Measurements from ENCODE around the gene HDGFL2.

The HDGFL2 gene

GRCh38 chr19:4508698-4509097 is 36.6 kb downstream of the HDGFL2 start:
- no peak for DNase-seq (ENCODE audit: low read depth)
- TF ChIP-seq CTCF (IDR thresholded peaks at IDR 0.05; ENCODE audit: insufficient read depth, low read depth, low read length, missing control alignments), result no peak
- H3K4me3 ChIP-seq (ENCODE audit: low read length), result no peak overlapping the region

GRCh38 chr19:4510435-4511255 is 38.5 kb downstream of the HDGFL2 start:
- TF ChIP-seq CTCF (IDR thresholded peaks at IDR 0.05; ENCODE audit: insufficient read depth, low read depth, low read length, missing control alignments), result no peak
- DNase-seq (ENCODE audit: low read depth), result no peak
- H3K4me3 ChIP-seq (ENCODE audit: low read length), result no peak overlapping the region

- no peak overlapping the region for H3K4me3 ChIP-seq (ENCODE audit: low read length)
- no peak for DNase-seq (ENCODE audit: low read depth)
- no peak for TF ChIP-seq CTCF (IDR thresholded peaks at IDR 0.05; ENCODE audit: insufficient read depth, low read depth, low read length, missing control alignments)
These were observed 39.4 kb downstream of the HDGFL2 start for GRCh38 chr19:4511300-4512054.

- no peak for DNase-seq (ENCODE audit: low read depth)
- no peak overlapping the region for H3K4me3 ChIP-seq (ENCODE audit: low read length)
- no peak for TF ChIP-seq CTCF (IDR thresholded peaks at IDR 0.05; ENCODE audit: insufficient read depth, low read depth, low read length, missing control alignments)
These were observed 40.0 kb downstream of the HDGFL2 start for GRCh38 chr19:4512070-4512469.

GRCh38 chr19:4513248-4513647 is 41.2 kb downstream of the HDGFL2 start:
- TF ChIP-seq CTCF (IDR thresholded peaks at IDR 0.05; ENCODE audit: insufficient read depth, low read depth, low read length, missing control alignments), result no peak
- DNase-seq (ENCODE audit: low read depth), result no peak
- H3K4me3 ChIP-seq (ENCODE audit: low read length), result no peak overlapping the region

GRCh38 chr19:4515732-4516131 is 43.6 kb downstream of the HDGFL2 start:
- DNase-seq (ENCODE audit: low read depth), result no peak
- no peak overlapping the region for H3K4me3 ChIP-seq (ENCODE audit: low read length)
- no peak for TF ChIP-seq CTCF (IDR thresholded peaks at IDR 0.05; ENCODE audit: insufficient read depth, low read depth, low read length, missing control alignments)
